Measurements from ENCODE around the gene BAD. TPM values are rescaled to one million over a fixed set of nuclear protein-coding genes. Genes with fewer than 3 reads are reported as not detected.

BAD gene
- total and polyA plus RNA-seq, 2 donors = 64.1 to 65.8 TPM

GRCh38 chr11:64265176-64266160, 19.0 kb downstream of the BAD start:
- Histone ChIP-seq H3K4me3 (ENCODE audit: low read length in 2 of 2) (no peak overlapping the region), H3K27me3 (ENCODE audit: control insufficient read depth in 2 of 2, insufficient read depth in 1 of 2, low read length in 1 of 2) (no peaks in the 10 kb centered on the region), H3K36me3 (ENCODE audit: control insufficient read depth in 2 of 2, insufficient read depth in 2 of 2, low read length in 1 of 2) (peaks cover 16 to 23% of the 10 kb centered on the region in 2 donors), H3K9me3 (ENCODE audit: control insufficient read depth in 2 of 2, insufficient read depth in 1 of 2, low read length in 1 of 2) (peaks cover 0 to 5% of the 10 kb centered on the region in 2 donors), H3K4me1 (ENCODE audit: control insufficient read depth in 2 of 2, insufficient read depth in 2 of 2, low read length in 2 of 2) (peaks cover 9 to 21% of the 10 kb centered on the region in 2 donors), H3K27ac (ENCODE audit: low read depth in 1 of 2, low read length in 1 of 2) (no peak overlapping the region)
- 96% methylated on average over 35 of the region's 35 CpGs for WGBS
- DNase-seq (ENCODE audit: low read depth in 6 of 9, low spot score in 9 of 9) = no peak

- WGBS = 98% methylated on average over 10 of the region's 10 CpGs
- DNase-seq (ENCODE audit: low read depth in 6 of 9, low spot score in 9 of 9) = no peak
- Histone ChIP-seq H3K4me1 (ENCODE audit: control insufficient read depth in 2 of 2, insufficient read depth in 2 of 2, low read length in 2 of 2) (peaks cover 9 to 18% of the 10 kb centered on the region in 2 donors), H3K27me3 (ENCODE audit: control insufficient read depth in 2 of 2, insufficient read depth in 1 of 2, low read length in 1 of 2) (no peaks in the 10 kb centered on the region), H3K4me3 (ENCODE audit: low read length in 2 of 2) (no peak overlapping the region), H3K27ac (ENCODE audit: low read depth in 1 of 2, low read length in 1 of 2) (no peak overlapping the region), H3K9me3 (ENCODE audit: control insufficient read depth in 2 of 2, insufficient read depth in 1 of 2, low read length in 1 of 2) (peaks cover 0 to 1% of the 10 kb centered on the region in 2 donors), H3K36me3 (ENCODE audit: control insufficient read depth in 2 of 2, insufficient read depth in 2 of 2, low read length in 1 of 2) (peaks cover 20 to 25% of the 10 kb centered on the region in 2 donors)
Measured at GRCh38 chr11:64264371-64264852, 20.1 kb downstream of the BAD start.

- no peak for DNase-seq (ENCODE audit: low read depth in 6 of 9, low spot score in 9 of 9)
- H3K4me3 ChIP-seq (ENCODE audit: low read length in 2 of 2) = no peak overlapping the region
- peaks cover 7 to 14% of the 10 kb centered on the region in 2 donors for H3K4me1 ChIP-seq (ENCODE audit: control insufficient read depth in 2 of 2, insufficient read depth in 2 of 2, low read length in 2 of 2)
- peaks cover 24 to 30% of the 10 kb centered on the region in 2 donors for H3K36me3 ChIP-seq (ENCODE audit: control insufficient read depth in 2 of 2, insufficient read depth in 2 of 2, low read length in 1 of 2)
- H3K27ac ChIP-seq (ENCODE audit: low read depth in 1 of 2, low read length in 1 of 2) = no peak overlapping the region
- H3K9me3 ChIP-seq (ENCODE audit: control insufficient read depth in 2 of 2, insufficient read depth in 1 of 2, low read length in 1 of 2) = peaks cover 0 to 1% of the 10 kb centered on the region in 2 donors
- 98% methylated on average over 8 of the region's 8 CpGs for WGBS
- no peaks in the 10 kb centered on the region for H3K27me3 ChIP-seq (ENCODE audit: control insufficient read depth in 2 of 2, insufficient read depth in 1 of 2, low read length in 1 of 2)
Measured at GRCh38 chr11:64263947-64264317, 20.5 kb downstream of the BAD start.

DNA sequence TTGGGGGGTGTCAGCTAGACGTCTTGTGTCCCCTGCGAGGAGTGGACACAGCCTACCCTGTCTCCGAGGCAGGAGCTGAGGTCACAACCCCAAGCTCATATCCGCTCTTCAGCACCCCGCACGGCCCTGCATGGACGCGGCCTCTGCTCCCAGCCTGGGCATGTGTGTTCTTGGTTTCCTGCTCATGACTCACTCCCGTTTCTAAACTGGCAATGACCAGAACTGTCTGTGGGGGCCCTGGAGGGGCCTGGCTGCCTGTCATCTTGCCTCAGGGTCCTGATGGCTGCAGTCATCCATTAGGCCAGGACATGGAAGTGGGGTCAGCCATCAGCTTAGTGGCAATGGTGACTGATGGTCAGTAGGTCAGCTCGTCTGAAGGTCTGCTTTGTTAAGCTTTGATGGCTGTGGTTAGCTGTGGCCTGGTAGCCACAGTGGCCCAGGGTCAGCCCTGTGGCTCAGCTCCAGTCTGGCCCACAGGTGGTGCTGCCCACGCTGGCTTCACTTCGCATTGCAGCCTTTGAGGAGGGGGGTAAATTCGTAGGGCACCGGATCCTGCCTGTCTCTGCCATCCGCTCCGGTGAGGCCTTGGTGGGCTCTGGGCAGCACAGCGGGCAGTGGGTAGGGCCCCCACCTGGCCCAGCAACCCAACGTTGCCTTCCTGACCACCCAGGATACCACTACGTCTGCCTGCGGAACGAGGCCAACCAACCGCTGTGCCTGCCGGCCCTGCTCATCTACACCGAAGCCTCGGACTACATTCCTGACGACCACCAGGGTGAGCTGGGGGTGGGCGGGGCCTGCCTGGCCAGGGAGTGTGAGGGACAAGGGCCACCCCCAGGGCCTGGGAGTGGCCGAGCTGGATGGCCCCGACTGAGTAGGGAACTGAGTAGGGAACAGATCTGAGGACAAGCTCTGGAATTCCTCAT, 21.2 kb downstream of the BAD start:
- no peak for DNase-seq (ENCODE audit: low read depth in 6 of 9, low spot score in 9 of 9)
- 95% methylated on average over 29 of the region's 29 CpGs for WGBS
- Histone ChIP-seq H3K27me3 (ENCODE audit: control insufficient read depth in 2 of 2, insufficient read depth in 1 of 2, low read length in 1 of 2) (no peaks in the 10 kb centered on the region), H3K27ac (ENCODE audit: low read depth in 1 of 2, low read length in 1 of 2) (no peak overlapping the region), H3K36me3 (ENCODE audit: control insufficient read depth in 2 of 2, insufficient read depth in 2 of 2, low read length in 1 of 2) (peaks cover 30 to 34% of the 10 kb centered on the region in 2 donors), H3K4me3 (ENCODE audit: low read length in 2 of 2) (no peak overlapping the region), H3K4me1 (ENCODE audit: control insufficient read depth in 2 of 2, insufficient read depth in 2 of 2, low read length in 2 of 2) (peaks cover 2 to 8% of the 10 kb centered on the region in 2 donors), H3K9me3 (ENCODE audit: control insufficient read depth in 2 of 2, insufficient read depth in 1 of 2, low read length in 1 of 2) (peaks cover 0 to 1% of the 10 kb centered on the region in 2 donors)

GRCh38 chr11:64262271-64263002, 22.0 kb downstream of the BAD start:
- Histone ChIP-seq H3K4me1 (ENCODE audit: control insufficient read depth in 2 of 2, insufficient read depth in 2 of 2, low read length in 2 of 2) (no peaks in the 10 kb centered on the region), H3K9me3 (ENCODE audit: control insufficient read depth in 2 of 2, insufficient read depth in 1 of 2, low read length in 1 of 2) (peaks cover 0 to 1% of the 10 kb centered on the region in 2 donors), H3K36me3 (ENCODE audit: control insufficient read depth in 2 of 2, insufficient read depth in 2 of 2, low read length in 1 of 2) (peaks cover 30 to 35% of the 10 kb centered on the region in 2 donors), H3K4me3 (ENCODE audit: low read length in 2 of 2) (no peak overlapping the region), H3K27ac (ENCODE audit: low read depth in 1 of 2, low read length in 1 of 2) (no peak overlapping the region), H3K27me3 (ENCODE audit: control insufficient read depth in 2 of 2, insufficient read depth in 1 of 2, low read length in 1 of 2) (no peaks in the 10 kb centered on the region)
- DNase-seq (ENCODE audit: low read depth in 6 of 9, low spot score in 9 of 9) = no peak
- 98% methylated on average over 42 of the region's 42 CpGs for WGBS

GRCh38 chr11:64261556-64262080, 22.8 kb downstream of the BAD start:
- Histone ChIP-seq H3K9me3 (ENCODE audit: control insufficient read depth in 2 of 2, insufficient read depth in 1 of 2, low read length in 1 of 2) (peaks cover 0 to 1% of the 10 kb centered on the region in 2 donors), H3K27ac (ENCODE audit: low read depth in 1 of 2, low read length in 1 of 2) (no peak overlapping the region), H3K27me3 (ENCODE audit: control insufficient read depth in 2 of 2, insufficient read depth in 1 of 2, low read length in 1 of 2) (no peaks in the 10 kb centered on the region), H3K4me3 (ENCODE audit: low read length in 2 of 2) (no peak overlapping the region), H3K36me3 (ENCODE audit: control insufficient read depth in 2 of 2, insufficient read depth in 2 of 2, low read length in 1 of 2) (peaks cover 30 to 36% of the 10 kb centered on the region in 2 donors), H3K4me1 (ENCODE audit: control insufficient read depth in 2 of 2, insufficient read depth in 2 of 2, low read length in 2 of 2) (no peaks in the 10 kb centered on the region)
- 98% methylated on average over 18 of the region's 18 CpGs for WGBS
- DNase-seq (ENCODE audit: low read depth in 6 of 9, low spot score in 9 of 9) = no peak

- Histone ChIP-seq H3K9me3 (ENCODE audit: control insufficient read depth in 2 of 2, insufficient read depth in 1 of 2, low read length in 1 of 2) (peaks cover 0 to 1% of the 10 kb centered on the region in 2 donors), H3K4me3 (ENCODE audit: low read length in 2 of 2) (no peak overlapping the region), H3K27me3 (ENCODE audit: control insufficient read depth in 2 of 2, insufficient read depth in 1 of 2, low read length in 1 of 2) (no peaks in the 10 kb centered on the region), H3K27ac (ENCODE audit: low read depth in 1 of 2, low read length in 1 of 2) (no peak overlapping the region), H3K36me3 (ENCODE audit: control insufficient read depth in 2 of 2, insufficient read depth in 2 of 2, low read length in 1 of 2) (peaks cover 34 to 43% of the 10 kb centered on the region in 2 donors), H3K4me1 (ENCODE audit: control insufficient read depth in 2 of 2, insufficient read depth in 2 of 2, low read length in 2 of 2) (no peaks in the 10 kb centered on the region)
- no peak for DNase-seq (ENCODE audit: low read depth in 6 of 9, low spot score in 9 of 9)
- whole genome bisulfite sequencing = 97% methylated on average over 6 of the region's 6 CpGs
Measured at GRCh38 chr11:64260147-64260708, 24.2 kb downstream of the BAD start.

- Histone ChIP-seq H3K27me3 (ENCODE audit: control insufficient read depth in 2 of 2, insufficient read depth in 1 of 2, low read length in 1 of 2) (no peaks in the 10 kb centered on the region), H3K4me3 (ENCODE audit: low read length in 2 of 2) (no peak overlapping the region), H3K9me3 (ENCODE audit: control insufficient read depth in 2 of 2, insufficient read depth in 1 of 2, low read length in 1 of 2) (peaks cover 0 to 1% of the 10 kb centered on the region in 2 donors), H3K4me1 (ENCODE audit: control insufficient read depth in 2 of 2, insufficient read depth in 2 of 2, low read length in 2 of 2) (no peaks in the 10 kb centered on the region), H3K27ac (ENCODE audit: low read depth in 1 of 2, low read length in 1 of 2) (no peak overlapping the region), H3K36me3 (ENCODE audit: control insufficient read depth in 2 of 2, insufficient read depth in 2 of 2, low read length in 1 of 2) (peaks cover 37 to 47% of the 10 kb centered on the region in 2 donors)
- 95% methylated on average over 4 of the region's 4 CpGs for WGBS
- no peak for DNase-seq (ENCODE audit: low read depth in 6 of 9, low spot score in 9 of 9)
Measured at GRCh38 chr11:64259533-64260067, 24.9 kb downstream of the BAD start.

Measured in thymus (tissue), 11 donors.